GM12873 (cell line): ENCODE measurements around the gene PRAMEF12.

ENCODE experiments used
- TF ChIP-seq, protein P1 (sequence below): IDR thresholded peaks from 2 replicates; pipeline ENCODE4 v1.5.1; 2012; ENCODE audit warnings: low read depth, mild to moderate bottlenecking, moderate library complexity, low read length, control low read depth; ENCODE audit not compliant: insufficient read depth; ENCODE audit errors: missing control alignments

PRAMEF12 gene

DNA sequence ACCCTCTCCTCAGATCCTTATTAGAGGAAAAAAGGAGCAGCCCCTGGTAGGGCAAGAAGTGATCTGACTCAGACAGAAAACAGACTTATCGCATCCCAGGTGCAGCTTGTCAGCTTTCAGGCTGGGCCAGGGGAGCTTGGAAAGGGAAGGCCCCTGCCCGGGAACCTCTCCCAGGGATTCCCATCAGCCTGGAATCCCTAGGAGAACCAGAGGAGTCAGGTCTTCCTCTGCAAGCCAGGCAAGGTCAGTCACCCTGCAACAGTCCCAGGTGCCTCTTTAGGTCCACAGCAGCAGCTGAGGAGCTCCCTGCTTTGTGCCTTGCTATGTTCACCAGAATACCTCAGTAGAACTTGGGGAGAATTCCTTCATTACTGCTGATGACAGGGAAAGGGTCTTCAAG, 2.9 kb upstream of the PRAMEF12 start:
- TF ChIP-seq, protein P1, sequence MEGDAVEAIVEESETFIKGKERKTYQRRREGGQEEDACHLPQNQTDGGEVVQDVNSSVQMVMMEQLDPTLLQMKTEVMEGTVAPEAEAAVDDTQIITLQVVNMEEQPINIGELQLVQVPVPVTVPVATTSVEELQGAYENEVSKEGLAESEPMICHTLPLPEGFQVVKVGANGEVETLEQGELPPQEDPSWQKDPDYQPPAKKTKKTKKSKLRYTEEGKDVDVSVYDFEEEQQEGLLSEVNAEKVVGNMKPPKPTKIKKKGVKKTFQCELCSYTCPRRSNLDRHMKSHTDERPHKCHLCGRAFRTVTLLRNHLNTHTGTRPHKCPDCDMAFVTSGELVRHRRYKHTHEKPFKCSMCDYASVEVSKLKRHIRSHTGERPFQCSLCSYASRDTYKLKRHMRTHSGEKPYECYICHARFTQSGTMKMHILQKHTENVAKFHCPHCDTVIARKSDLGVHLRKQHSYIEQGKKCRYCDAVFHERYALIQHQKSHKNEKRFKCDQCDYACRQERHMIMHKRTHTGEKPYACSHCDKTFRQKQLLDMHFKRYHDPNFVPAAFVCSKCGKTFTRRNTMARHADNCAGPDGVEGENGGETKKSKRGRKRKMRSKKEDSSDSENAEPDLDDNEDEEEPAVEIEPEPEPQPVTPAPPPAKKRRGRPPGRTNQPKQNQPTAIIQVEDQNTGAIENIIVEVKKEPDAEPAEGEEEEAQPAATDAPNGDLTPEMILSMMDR, result no peak

DNA sequence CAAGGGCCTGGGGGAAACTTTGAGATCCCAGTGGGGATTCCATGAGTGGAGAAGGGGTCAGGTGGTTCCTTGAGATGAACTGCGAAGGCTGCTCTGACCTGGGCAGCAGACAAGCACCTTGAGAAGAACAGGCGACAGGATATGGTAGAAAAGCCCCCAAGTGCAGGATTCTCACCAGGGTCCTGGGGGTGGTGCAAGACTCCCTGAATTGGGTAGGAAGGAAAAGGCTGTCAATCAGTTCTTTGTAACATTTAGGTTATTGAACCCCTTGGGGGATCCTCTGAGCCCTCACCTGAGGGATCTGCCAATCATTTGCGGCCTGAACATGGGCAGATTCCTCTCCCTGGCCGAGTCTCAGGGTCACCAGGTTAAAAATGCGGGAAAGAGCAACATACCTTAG, 2.4 kb upstream of the PRAMEF12 start:
- TF ChIP-seq, protein P1, result no peak

DNA sequence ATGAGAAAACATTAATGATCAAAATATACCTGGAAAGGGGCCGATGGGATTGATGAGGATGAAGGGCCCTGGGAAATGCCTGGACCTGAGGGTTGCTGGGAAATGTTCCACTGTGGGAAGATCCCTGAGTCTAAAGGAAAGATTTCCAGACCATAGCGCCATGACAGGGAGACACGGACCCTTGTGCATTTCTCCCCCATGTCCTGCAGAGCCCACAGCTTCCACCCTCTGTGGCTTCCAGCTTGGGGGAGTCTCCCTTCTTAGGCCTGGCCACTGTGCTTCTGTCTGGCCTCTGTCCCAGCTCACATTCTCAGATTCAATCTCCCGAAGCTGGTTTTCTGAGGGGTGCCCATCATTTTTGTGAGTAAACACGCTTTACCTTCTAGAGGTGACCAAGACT, 1.0 kb upstream of the PRAMEF12 start:
- TF ChIP-seq, protein P1, result no peak

DNA sequence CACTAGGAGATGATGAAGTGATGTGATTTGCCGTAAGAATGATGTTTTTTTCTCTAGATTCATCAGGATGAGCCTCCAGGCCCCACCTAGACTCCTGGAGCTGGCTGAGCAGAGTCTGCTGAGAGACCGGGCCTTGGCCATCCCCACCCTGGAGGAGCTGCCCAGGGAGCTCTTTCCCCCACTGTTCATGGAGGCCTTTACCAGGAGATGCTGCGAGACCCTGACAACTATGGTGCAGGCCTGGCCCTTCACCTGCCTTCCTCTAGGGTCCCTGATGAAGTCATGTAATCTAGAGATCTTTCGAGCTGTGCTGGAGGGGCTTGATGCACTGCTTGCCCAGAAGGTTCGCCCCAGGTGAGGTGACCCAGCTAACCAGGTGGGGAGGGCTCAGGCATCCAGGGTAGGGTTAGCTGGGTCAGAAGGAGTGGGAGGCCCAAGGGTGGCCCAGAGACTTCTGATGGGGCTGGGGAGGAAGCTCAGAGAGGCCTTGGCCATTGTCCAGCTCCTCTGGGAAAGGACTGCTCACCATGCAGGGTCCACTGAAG, 1.3 kb downstream of the PRAMEF12 start:
- TF ChIP-seq, protein P1, result no peak

DNA sequence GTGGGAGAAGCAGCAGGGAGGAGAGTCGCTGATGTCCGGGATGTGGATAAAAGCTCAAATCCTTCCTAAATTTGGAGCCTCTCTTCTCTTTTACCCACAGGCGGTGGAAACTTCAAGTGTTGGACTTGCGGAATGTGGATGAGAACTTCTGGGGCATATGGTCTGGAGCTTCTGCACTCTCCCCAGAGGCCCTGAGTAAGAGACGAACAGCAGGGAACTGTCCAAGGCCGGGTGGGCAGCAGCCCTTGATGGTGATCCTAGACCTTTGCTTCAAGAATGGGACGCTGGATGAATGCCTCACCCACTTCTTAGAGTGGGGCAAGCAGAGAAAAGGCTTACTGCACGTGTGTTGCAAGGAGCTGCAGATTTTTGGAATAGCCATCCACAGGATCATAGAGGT, 1.9 kb downstream of the PRAMEF12 start:
- TF ChIP-seq, protein P1, result no peak

DNA sequence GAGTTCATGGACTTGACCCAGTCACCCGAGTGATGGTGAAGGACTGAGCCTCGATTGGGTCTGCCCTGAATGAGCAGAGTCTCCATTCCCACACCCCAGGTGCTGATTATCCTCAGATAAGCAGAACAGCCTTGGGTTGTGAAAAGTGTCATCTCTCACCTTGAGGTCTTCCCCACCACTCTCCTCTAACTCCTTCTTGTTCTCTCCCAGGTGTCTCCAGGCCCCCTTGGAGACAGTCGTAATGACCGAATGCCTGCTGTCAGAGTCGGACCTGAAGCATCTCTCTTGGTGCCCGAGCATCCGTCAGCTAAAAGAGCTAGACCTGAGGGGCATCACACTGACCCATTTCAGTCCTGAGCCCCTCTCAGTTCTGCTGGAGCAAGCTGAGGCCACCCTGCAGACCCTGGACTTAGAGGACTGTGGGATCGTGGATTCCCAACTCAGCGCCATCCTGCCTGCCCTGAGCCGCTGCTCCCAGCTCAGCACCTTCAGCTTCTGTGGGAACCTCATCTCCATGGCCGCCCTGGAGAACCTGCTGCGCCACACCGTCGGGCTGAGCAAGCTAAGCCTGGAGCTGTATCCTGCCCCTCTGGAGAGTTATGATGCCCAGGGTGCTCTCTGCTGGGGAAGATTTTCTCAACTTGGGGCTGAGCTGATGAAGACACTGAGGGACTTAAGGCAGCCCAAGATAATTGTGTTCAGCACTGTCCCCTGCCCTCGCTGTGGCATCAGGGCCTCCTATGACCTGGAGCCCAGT, 3.4 kb downstream of the PRAMEF12 start:
- TF ChIP-seq, protein P1, result no peak

DNA sequence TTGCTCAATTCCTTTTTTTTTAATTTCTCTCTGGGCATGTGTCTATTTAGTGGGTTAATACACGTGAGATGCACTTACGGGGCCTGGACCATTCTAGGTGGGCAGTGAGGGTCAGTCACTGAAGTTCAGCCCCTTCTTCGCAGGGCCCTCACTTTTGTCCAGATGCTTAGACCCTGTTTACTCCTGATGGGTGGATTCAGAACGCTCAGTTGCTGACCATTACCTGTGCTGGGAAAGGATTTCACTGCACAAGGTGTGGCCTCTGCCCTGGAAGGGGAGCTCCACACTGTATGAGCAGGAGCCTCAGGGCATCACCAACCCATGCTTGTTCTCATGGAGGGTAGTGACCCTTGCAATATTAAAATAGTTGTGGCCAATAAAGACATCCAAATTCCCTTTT, 4.5 kb downstream of the PRAMEF12 start:
- TF ChIP-seq, protein P1, result no peak
